ENCODE measurements around the gene RADIL. TPM values are rescaled to one million over a fixed set of nuclear protein-coding genes. Genes with fewer than 3 reads are reported as not detected.

The RADIL gene
- total RNA-seq, 2 experiments from 2014 or later: 0.50 to 0.82 TPM

Small RNA genes lying within 50 kb of the gene (microRNA-seq; reads per million reads assigned to microRNA genes)
- not detected for gene MIR4656

Other genes starting within 250 kb of the RADIL start
- gene FOXK1, start 201.4 kb downstream of the RADIL start, total RNA-seq: 10 to 100 TPM; 26.8 to 28.5 TPM
- gene AP5Z1, start 108.1 kb downstream of the RADIL start, total RNA-seq: 10 to 100 TPM; 47.3 to 55.0 TPM
- under 1 TPM in 1 of 2 experiments, not detected in 1; 0.08 TPM for gene PAPOLB, start 21.7 kb downstream of the RADIL start, total RNA-seq
- gene MMD2, start 75.5 kb upstream of the RADIL start, total RNA-seq: not detected
- gene RBAK, start 162.1 kb upstream of the RADIL start, total RNA-seq: 10 to 100 TPM; 14.3 to 14.7 TPM